GM21447 (cell line): Measurements from ENCODE around the gene GRID2.

Experiments used
- ATAC-seq: cut with Tn5 transposase; IDR thresholded peaks from one replicate; pipeline ENCODE4 v1.9.1; 2021; ENCODE audit not compliant: unreplicated experiment

Gene GRID2

GRCh38 chr4:93178279-93178678, 874.5 kb downstream of the GRID2 start:
- ATAC-seq: no peak

- no peak for ATAC-seq
These were observed 875.3 kb downstream of the GRID2 start for GRCh38 chr4:93179044-93179443.

GRCh38 chr4:93182722-93183121, 879.0 kb downstream of the GRID2 start:
- no peak for ATAC-seq

GRCh38 chr4:93183576-93183975, 879.8 kb downstream of the GRID2 start:
- no peak for ATAC-seq

GRCh38 chr4:93184053-93184452, 880.3 kb downstream of the GRID2 start:
- no peak for ATAC-seq

- ATAC-seq: no peak
These were observed 883.1 kb downstream of the GRID2 start for GRCh38 chr4:93186846-93187245.

GRCh38 chr4:93187466-93187865, 883.7 kb downstream of the GRID2 start:
- no peak for ATAC-seq

- ATAC-seq: no peak
These were observed 884.1 kb downstream of the GRID2 start for GRCh38 chr4:93187892-93188291.

GRCh38 chr4:93199492-93199891, 895.7 kb downstream of the GRID2 start:
- no peak for ATAC-seq

- ATAC-seq: no peak
These were observed 897.8 kb downstream of the GRID2 start for GRCh38 chr4:93201471-93202096.

GRCh38 chr4:93203708-93204107, 899.9 kb downstream of the GRID2 start:
- no peak for ATAC-seq

GRCh38 chr4:93212250-93212649, 908.5 kb downstream of the GRID2 start:
- ATAC-seq: no peak

- ATAC-seq: no peak
These were observed 912.9 kb downstream of the GRID2 start for GRCh38 chr4:93216646-93217045.

- no peak for ATAC-seq
These were observed 913.7 kb downstream of the GRID2 start for GRCh38 chr4:93217431-93217830.

GRCh38 chr4:93221771-93222170, 918.0 kb downstream of the GRID2 start:
- no peak for ATAC-seq

GRCh38 chr4:93228021-93228420, 924.3 kb downstream of the GRID2 start:
- ATAC-seq: no peak

GRCh38 chr4:93232883-93233282, 929.1 kb downstream of the GRID2 start:
- no peak for ATAC-seq

GRCh38 chr4:93237521-93237920, 933.8 kb downstream of the GRID2 start:
- no peak for ATAC-seq

- no peak for ATAC-seq
These were observed 939.5 kb downstream of the GRID2 start for GRCh38 chr4:93243262-93243661.

GRCh38 chr4:93261207-93261606, 957.4 kb downstream of the GRID2 start:
- no peak for ATAC-seq

GRCh38 chr4:93263166-93263565, 959.4 kb downstream of the GRID2 start:
- no peak for ATAC-seq

- no peak for ATAC-seq
These were observed 964.0 kb downstream of the GRID2 start for GRCh38 chr4:93267747-93268146.

GRCh38 chr4:93285346-93285745, 981.6 kb downstream of the GRID2 start:
- no peak for ATAC-seq
